HG02798 (cell line): Measurements from ENCODE around the gene OR3A2.
"Not testable (repeated sequence)": the region's sequence is repeated elsewhere in the genome, so short reads cannot be mapped to it uniquely, and the experiment has no call there.

ENCODE experiments used
- ATAC-seq: cut with Tn5 transposase; IDR thresholded peaks from one replicate; pipeline ENCODE4 v1.9.1; 2021; ENCODE audit warnings: mild to moderate bottlenecking; ENCODE audit not compliant: unreplicated experiment, poor library complexity

OR3A2 gene

GRCh38 chr17:3295632-3296031, 90.5 kb downstream of the OR3A2 start:
- no peak for ATAC-seq

- ATAC-seq, result not testable (repeated sequence)
Observed at GRCh38 chr17:3293548-3293947, 92.6 kb downstream of the OR3A2 start.

- no peak for ATAC-seq
Observed at GRCh38 chr17:3282901-3283300, 103.2 kb downstream of the OR3A2 start.

GRCh38 chr17:3276126-3276525, 110.0 kb downstream of the OR3A2 start:
- no peak for ATAC-seq

GRCh38 chr17:3271072-3271848, 114.8 kb downstream of the OR3A2 start:
- no peak for ATAC-seq

GRCh38 chr17:3260600-3260999, 125.5 kb downstream of the OR3A2 start:
- no peak for ATAC-seq

- no peak for ATAC-seq
Observed at GRCh38 chr17:3260163-3260562, 125.9 kb downstream of the OR3A2 start.

- no peak for ATAC-seq
Observed at GRCh38 chr17:3256575-3256974, 129.5 kb downstream of the OR3A2 start.

- ATAC-seq, result not testable (repeated sequence)
Observed at GRCh38 chr17:3249013-3249412, 137.1 kb downstream of the OR3A2 start.

GRCh38 chr17:3244841-3245240, 141.3 kb downstream of the OR3A2 start:
- ATAC-seq, result not testable (repeated sequence)

- ATAC-seq, result not testable (repeated sequence)
Observed at GRCh38 chr17:3241044-3241443, 145.1 kb downstream of the OR3A2 start.

- ATAC-seq, result not testable (repeated sequence)
Observed at GRCh38 chr17:3238685-3239084, 147.4 kb downstream of the OR3A2 start.

- not testable (repeated sequence) for ATAC-seq
Observed at GRCh38 chr17:3232300-3232699, 153.8 kb downstream of the OR3A2 start.
